ENCODE results near the gene GALNT13. TPM values are rescaled to one million over a fixed set of nuclear protein-coding genes. Genes with fewer than 3 reads are reported as not detected.

GALNT13 gene
- total RNA-seq, 1 donor from 2014 or later, result 0.25 TPM

- Histone ChIP-seq H3K9me3 (no peaks in the 10 kb centered on the region), H3K4me1 (no peaks in the 10 kb centered on the region), H3K36me3 (no peaks in the 10 kb centered on the region), H3K27me3 (no peaks in the 10 kb centered on the region), H3K27ac (no peak overlapping the region), H3K4me3 (no peak overlapping the region)
- DNase-seq (ENCODE audit: extremely low spot score in 2 of 2), result no peak
- intact Hi-C loops (cut with DNase I), result no loop called here
- no peak for TF ChIP-seq POLR2A (IDR thresholded peaks at IDR 0.05)
- TF ChIP-seq CTCF (IDR thresholded peaks at IDR 0.05), result no peak
- TF ChIP-seq POLR2AphosphoS5 (IDR thresholded peaks at IDR 0.05; ENCODE audit: insufficient read depth in 1 of 2, low read depth in 1 of 2), result no peak
These were observed 464.5 kb downstream of the GALNT13 start for GRCh38 chr2:154336201-154336600.

DNA sequence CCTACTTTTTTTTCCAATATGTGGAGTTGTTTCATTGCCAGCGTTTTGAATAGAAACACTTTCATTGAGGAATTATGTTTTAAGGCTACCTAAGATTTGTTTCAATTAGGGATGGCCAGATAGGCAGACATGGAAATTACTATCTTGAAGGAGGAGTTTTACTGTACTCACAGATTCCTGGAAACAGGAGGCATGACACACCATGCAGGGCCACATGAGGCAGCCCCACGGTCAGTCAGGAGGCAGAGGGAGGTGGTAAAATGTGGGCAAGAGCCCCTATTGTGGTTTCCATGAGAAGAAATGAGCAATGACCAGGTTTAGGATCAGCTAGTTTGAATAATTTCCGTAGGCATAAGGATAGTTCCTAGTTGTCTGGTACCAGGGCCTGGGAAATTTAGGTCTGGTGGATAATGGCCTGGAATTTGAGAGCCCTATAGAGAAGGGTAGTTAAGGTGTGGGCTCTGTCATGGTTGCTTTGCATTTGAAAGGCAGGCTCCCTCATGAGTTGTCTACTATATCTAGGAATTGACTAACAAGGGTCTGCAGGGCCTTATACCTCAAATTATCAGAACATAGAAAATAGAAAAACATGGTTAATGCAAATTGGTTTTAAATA is 466.7 kb downstream of the GALNT13 start:
- H3K27ac ChIP-seq, result no peak overlapping the region
- intact Hi-C loops (cut with DNase I), result no loop called here
- no peak for DNase-seq (ENCODE audit: extremely low spot score in 2 of 2)
- no peak overlapping the region for H3K4me3 ChIP-seq
- TF ChIP-seq POLR2AphosphoS5 (IDR thresholded peaks at IDR 0.05; ENCODE audit: insufficient read depth in 1 of 2, low read depth in 1 of 2) (no peak), POLR2A (IDR thresholded peaks at IDR 0.05) (no peak), CTCF (IDR thresholded peaks at IDR 0.05) (no peak)
- no peaks in the 10 kb centered on the region for H3K9me3 ChIP-seq
- no peaks in the 10 kb centered on the region for H3K4me1 ChIP-seq
- H3K27me3 ChIP-seq, result no peaks in the 10 kb centered on the region
- H3K36me3 ChIP-seq, result no peaks in the 10 kb centered on the region

DNA sequence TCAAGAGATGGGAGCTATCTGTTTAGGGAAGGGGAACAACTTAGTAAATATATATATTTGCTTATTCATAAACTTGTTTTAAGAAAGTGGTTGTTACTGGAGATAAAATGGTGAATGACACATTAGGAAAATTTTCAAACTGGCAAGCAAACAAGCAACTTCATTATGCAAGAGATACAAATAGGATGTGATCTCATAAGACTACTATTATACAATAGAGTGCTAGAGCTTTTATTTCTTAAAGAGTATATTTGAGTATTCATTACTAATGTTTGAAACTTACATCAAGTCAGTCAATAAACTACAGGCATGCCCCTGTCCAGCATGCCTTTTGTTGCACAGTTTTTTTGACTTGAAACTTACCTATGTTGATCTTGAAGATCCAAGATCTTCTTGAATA is 471.6 kb downstream of the GALNT13 start:
- Histone ChIP-seq H3K4me3 (no peak overlapping the region), H3K9me3 (no peaks in the 10 kb centered on the region)

GRCh38 chr2:154350911-154351310 is 479.2 kb downstream of the GALNT13 start:
- intact Hi-C loops (cut with DNase I), result no loop called here
- Histone ChIP-seq H3K9me3 (no peaks in the 10 kb centered on the region), H3K36me3 (no peaks in the 10 kb centered on the region), H3K27me3 (no peaks in the 10 kb centered on the region), H3K4me1 (no peaks in the 10 kb centered on the region), H3K4me3 (no peak overlapping the region), H3K27ac (no peak overlapping the region)
- TF ChIP-seq POLR2AphosphoS5 (IDR thresholded peaks at IDR 0.05; ENCODE audit: insufficient read depth in 1 of 2, low read depth in 1 of 2) (no peak), POLR2A (IDR thresholded peaks at IDR 0.05) (no peak), CTCF (IDR thresholded peaks at IDR 0.05) (no peak)
- DNase-seq (ENCODE audit: extremely low spot score in 2 of 2), result no peak

More for the DNA sequence above, 471.6 kb downstream of the GALNT13 start:
- Histone ChIP-seq H3K27me3 (no peaks in the 10 kb centered on the region), H3K4me1 (no peaks in the 10 kb centered on the region), H3K27ac (no peak overlapping the region), H3K36me3 (no peaks in the 10 kb centered on the region)
- TF ChIP-seq CTCF (IDR thresholded peaks at IDR 0.05), result no peak
- no peak for TF ChIP-seq POLR2A (IDR thresholded peaks at IDR 0.05)
- TF ChIP-seq POLR2AphosphoS5 (IDR thresholded peaks at IDR 0.05; ENCODE audit: insufficient read depth in 1 of 2, low read depth in 1 of 2), result no peak
- DNase-seq (ENCODE audit: extremely low spot score in 2 of 2), result no peak
- intact Hi-C loops (cut with DNase I), result no loop called here

DNA sequence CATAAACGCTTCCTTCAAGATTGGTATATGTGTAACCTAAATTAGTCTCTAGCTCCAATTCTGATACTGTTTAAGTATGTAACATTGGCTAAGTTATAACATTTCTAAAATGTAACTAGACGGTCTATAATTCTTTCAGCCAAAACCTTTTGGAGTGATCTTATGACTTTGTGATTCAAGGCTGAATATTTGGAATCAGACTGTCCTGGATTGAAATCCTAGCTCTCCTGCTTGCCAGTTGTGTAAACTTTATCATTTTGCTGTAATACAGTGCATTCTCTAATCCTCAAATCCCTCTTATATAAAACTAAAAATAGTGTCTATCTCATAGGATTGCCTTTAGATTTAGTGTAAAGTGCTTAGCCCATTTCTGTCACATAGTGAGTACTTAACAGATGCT is 489.6 kb downstream of the GALNT13 start:
- H3K36me3 ChIP-seq, result no peaks in the 10 kb centered on the region
- H3K4me1 ChIP-seq, result no peaks in the 10 kb centered on the region
- TF ChIP-seq CTCF (IDR thresholded peaks at IDR 0.05), result no peak
- TF ChIP-seq POLR2AphosphoS5 (IDR thresholded peaks at IDR 0.05; ENCODE audit: insufficient read depth in 1 of 2, low read depth in 1 of 2), result no peak
- TF ChIP-seq POLR2A (IDR thresholded peaks at IDR 0.05), result no peak
- no peak overlapping the region for H3K27ac ChIP-seq
- H3K27me3 ChIP-seq, result no peaks in the 10 kb centered on the region
- no peaks in the 10 kb centered on the region for H3K9me3 ChIP-seq
- H3K4me3 ChIP-seq, result no peak overlapping the region
- no peak for DNase-seq (ENCODE audit: extremely low spot score in 2 of 2)
- intact Hi-C loops (cut with DNase I), result no loop called here
